D341Med (cell line): Measurements from ENCODE around the gene CDC34.

Experiments used
- DNase-seq: peaks from one replicate; pipeline ENCODE4 v3.0.0; 2012; ENCODE audit warnings: low spot score

Gene CDC34

DNA sequence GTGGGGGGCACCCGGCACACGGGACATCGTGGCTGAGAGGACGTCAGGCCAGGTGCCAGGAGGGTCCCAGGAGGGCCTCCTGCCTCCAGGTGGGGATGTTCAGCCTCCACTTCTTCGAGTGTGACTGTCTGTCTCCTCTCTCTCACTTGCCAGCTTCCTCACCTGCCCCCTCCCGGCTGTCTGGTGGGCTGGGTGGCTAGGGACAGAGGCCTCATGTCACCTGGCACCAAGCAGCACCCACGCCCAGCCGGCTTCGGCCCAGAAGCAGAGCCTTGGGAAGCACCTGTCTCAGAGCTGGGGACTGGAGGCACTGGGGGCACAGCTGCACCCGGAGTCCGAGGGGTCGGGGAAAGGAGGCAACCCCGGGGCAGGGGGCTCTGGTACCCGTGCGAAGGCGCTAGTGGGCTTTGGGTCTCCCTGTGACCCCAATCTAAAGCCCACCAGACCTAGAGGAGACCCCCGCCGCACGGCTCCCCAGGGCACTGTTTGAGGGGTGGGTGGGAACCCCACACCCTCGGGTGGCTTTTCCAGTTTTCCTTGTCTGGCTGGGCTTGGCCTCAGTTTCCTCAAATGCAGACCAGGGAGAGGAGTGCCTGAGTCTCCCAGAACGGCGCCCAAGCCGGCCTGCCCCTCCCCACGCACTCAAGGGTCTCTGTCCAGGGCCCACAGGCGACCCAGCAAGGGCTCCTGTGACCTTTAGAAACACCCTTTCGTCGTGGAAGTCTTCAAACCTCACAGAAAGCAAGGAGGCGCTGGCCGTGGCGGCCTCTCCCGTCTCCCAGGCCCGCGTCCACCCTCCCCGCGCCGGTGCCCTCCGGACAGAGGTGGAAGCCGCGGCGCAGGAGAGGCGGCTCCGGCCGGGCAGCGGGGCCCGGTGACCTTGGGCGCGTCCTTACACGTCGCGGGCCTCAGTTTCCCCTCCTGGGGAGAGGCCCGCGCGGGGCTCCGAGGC, 57.5 kb downstream of the CDC34 start:
- no peak for DNase-seq

DNA sequence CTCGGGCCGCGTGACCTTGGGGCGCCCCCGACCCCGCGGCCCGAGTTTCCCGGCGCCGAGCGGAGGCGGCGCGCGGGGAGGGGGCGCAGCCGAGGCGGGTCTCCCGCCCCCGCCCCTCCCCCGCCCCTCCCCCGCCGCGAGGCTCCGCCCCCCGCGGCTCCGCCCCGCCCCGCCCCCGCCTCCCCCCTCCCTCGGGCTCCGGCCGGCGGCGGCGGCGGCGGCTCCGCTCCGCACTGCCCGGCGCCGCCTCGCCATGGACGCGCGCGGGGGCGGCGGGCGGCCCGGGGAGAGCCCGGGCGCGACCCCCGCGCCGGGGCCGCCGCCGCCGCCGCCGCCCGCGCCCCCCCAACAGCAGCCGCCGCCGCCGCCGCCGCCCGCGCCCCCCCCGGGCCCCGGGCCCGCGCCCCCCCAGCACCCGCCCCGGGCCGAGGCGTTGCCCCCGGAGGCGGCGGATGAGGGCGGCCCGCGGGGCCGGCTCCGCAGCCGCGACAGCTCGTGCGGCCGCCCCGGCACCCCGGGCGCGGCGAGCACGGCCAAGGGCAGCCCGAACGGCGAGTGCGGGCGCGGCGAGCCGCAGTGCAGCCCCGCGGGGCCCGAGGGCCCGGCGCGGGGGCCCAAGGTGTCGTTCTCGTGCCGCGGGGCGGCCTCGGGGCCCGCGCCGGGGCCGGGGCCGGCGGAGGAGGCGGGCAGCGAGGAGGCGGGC, 58.3 kb downstream of the CDC34 start, which contains the start of gene HCN2:
Gene HCN2, plus strand, starts transcription at position 189 of the 703 bp plus-strand sequence. Its CDS starts 65 bp downstream, at position 254.
- peak; percentile 84 for DNase-seq

DNA sequence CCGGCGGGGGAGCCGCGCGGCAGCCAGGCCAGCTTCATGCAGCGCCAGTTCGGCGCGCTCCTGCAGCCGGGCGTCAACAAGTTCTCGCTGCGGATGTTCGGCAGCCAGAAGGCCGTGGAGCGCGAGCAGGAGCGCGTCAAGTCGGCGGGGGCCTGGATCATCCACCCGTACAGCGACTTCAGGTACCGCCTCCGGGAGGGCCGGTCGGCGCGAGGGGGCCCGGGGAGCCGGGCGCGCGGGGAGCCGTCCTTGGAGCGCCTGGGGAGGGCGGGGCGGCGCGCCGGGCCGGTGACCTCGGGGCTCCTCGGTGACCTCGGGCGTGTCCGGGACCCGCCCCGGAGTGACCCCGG, 58.8 kb downstream of the CDC34 start:
- DNase-seq = peak; percentile 70

DNA sequence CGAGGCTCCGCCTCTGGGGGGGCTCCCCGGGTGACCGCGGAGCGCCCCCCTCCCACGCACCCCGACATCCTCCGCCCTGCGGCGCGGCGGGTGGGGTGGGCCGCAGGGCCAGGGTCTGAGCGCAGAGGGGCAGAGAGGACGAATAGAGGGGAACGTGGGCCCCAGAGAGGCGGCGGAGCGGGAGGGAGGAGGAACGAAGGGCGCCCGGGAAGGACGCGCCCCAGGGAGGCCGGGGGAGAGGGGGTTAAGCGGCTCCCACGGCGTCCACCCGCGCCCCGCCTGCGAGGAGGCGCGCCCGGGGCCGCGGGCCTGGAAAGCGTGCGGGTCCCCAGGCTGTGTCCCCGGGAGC, 59.2 kb downstream of the CDC34 start:
- no peak for DNase-seq

DNA sequence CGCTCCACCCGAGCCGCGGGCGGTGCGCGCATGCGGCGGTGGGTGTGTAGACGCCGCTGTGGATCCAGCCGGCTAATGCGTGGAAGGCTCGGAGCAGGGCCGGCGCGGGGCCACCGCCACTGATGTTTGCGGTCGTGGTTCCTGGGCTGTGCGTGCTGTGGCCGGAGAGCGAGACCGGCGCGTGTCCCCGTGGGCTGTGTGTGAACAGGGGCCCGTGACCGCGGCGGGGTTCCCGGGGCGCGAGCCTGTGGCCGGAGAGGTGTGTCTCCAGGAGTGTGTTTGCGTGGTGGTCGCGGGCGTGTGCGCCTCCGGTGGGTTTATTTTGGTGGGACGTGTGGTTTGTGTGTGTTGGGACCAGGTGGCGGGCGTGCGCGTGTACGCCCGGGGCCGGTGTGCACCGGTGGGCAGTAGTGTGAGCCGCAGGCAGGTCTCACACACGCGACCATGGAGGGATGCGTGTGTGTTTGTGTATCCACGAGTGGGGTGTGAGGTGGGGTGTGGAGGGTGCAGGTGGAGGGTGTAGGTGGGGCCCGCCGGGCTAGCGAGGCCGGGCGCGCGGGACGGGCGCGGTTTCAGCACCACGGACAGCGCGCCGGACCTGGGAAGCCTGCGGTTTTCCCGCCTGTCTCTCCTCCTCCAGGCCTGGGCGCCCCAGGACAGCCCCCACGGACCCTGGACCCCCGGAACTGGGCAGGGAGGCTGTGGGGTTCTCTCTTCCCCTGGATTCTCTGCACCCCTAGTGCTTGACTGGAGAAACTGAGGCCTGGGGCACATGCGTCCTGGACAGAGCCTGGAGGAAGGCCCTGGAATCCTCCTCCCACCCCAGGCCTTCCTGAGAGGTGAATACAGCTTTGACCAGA, 59.8 kb downstream of the CDC34 start:
- no peak for DNase-seq
